K562 (cell line): ENCODE data around the gene AIRE. TPM values are rescaled to one million over a fixed set of nuclear protein-coding genes. Genes with fewer than 3 reads are reported as not detected.

Experiments
- ATF2 ChIP-seq: sonication (generic); formaldehyde crosslinking; IDR thresholded peaks from 2 replicates; pipeline ENCODE4 v1.8.1; 2022; ENCODE audit warnings: missing genetic modification reagents
- CBFB ChIP-seq: sonication (generic); formaldehyde crosslinking; IDR thresholded peaks from 2 replicates; pipeline ENCODE4 v1.4.0; 2020; ENCODE audit warnings: mild to moderate bottlenecking, missing genetic modification reagents
- EGR1 ChIP-seq: fragments of 450-650 bp; conservative IDR thresholded peaks from 2 replicates; pipeline ENCODE4 v1.6.1; 2017; ENCODE audit warnings: mild to moderate bottlenecking
- IRF2 ChIP-seq: sonication (generic); formaldehyde crosslinking; IDR thresholded peaks from 2 replicates; pipeline ENCODE4 v1.8.1; 2022; ENCODE audit warnings: mild to moderate bottlenecking, missing genetic modification reagents
- MBD1 ChIP-seq: fragments of 250-450 bp; sonication (Bioruptor Pico); IDR thresholded peaks from 2 replicates; pipeline ENCODE4 v1.8.0; 2022; ENCODE audit warnings: inconsistent platforms
- NCOA4 ChIP-seq: fragments of 450-650 bp; IDR thresholded peaks from 2 replicates; pipeline ENCODE4 v1.6.1; 2018; ENCODE audit warnings: mild to moderate bottlenecking; ENCODE audit not compliant: partially characterized antibody
- NFIX ChIP-seq: fragments of 250-450 bp; sonication (Bioruptor Pico); IDR thresholded peaks from 2 replicates; pipeline ENCODE4 v1.4.0; 2020; ENCODE audit warnings: low read depth, mild to moderate bottlenecking, moderate library complexity
- REST ChIP-seq, 2 experiments: fragments of 450-650 bp; formaldehyde crosslinking in 1 of 2; IDR thresholded peaks; 2 replicates each; pipeline versions ENCODE4 v1.4.0 to v1.6.1; 2014 to 2020; ENCODE audit warnings: mild to moderate bottlenecking in 2 of 2, borderline replicate concordance in 1 of 2, low read depth in 1 of 2
- SP2 ChIP-seq: IDR thresholded peaks from 2 replicates; pipeline ENCODE4 v1.6.1; 2011; ENCODE audit warnings: mild to moderate bottlenecking, low read depth, low read length, moderate library complexity; ENCODE audit not compliant: poor library complexity, severe bottlenecking; ENCODE audit errors: extremely low read depth
- ZBED1 ChIP-seq: IDR thresholded peaks from 2 replicates; pipeline ENCODE4 v1.6.1; 2014
- ZBTB17 ChIP-seq: fragments of 450-650 bp; formaldehyde crosslinking; IDR thresholded peaks from 2 replicates; pipeline ENCODE4 v1.4.0; 2020; ENCODE audit warnings: mild to moderate bottlenecking
- ZFX ChIP-seq: sonication (generic); formaldehyde crosslinking; IDR thresholded peaks from 2 replicates; pipeline ENCODE4 v1.8.0; 2022; ENCODE audit warnings: mild to moderate bottlenecking, missing genetic modification reagents, moderate library complexity
- ZNF232 ChIP-seq: sonication (generic); formaldehyde crosslinking; IDR thresholded peaks from 2 replicates; pipeline ENCODE4 v1.8.0; 2022; ENCODE audit warnings: mild to moderate bottlenecking, missing genetic modification reagents
- ZNF324 ChIP-seq: fragments of 250-450 bp; sonication (Bioruptor Pico); IDR thresholded peaks from 2 replicates; pipeline ENCODE4 v1.4.0; 2020; ENCODE audit warnings: mild to moderate bottlenecking
- ZNF347 ChIP-seq: fragments of 450-650 bp; formaldehyde crosslinking; IDR thresholded peaks from 2 replicates; pipeline ENCODE4 v1.4.0; 2020; ENCODE audit warnings: low read depth, mild to moderate bottlenecking, moderate library complexity
- ZNF41 ChIP-seq: fragments of 250-450 bp; sonication (Bioruptor Pico); conservative IDR thresholded peaks from 2 replicates; pipeline ENCODE4 v1.4.0; 2020; ENCODE audit warnings: mild to moderate bottlenecking
- ZNF717 ChIP-seq: fragments of 250-450 bp; sonication (Bioruptor Pico); IDR thresholded peaks from 2 replicates; pipeline ENCODE4 v1.5.0; 2021
- ZNF785 ChIP-seq: fragments of 250-450 bp; sonication (Bioruptor Pico); IDR thresholded peaks from 2 replicates; pipeline ENCODE4 v1.4.0; 2020; ENCODE audit warnings: mild to moderate bottlenecking
- polyA plus RNA-seq, 8 experiments: library from polyadenylated mRNA; depleted of rRNA in 4 of 8; stranded (reverse) in 5 of 8; unstranded in 3 of 8; fragments of >200 nt; fragmentation: Nextera tagmentation in 2 of 8; fragmentation: Illumina TruSeq in 1 of 8; extraction: Ambion mirVana in 2 of 8; extraction: Trizol in 1 of 8; gene quantifications; 2 replicates each; pipeline versions ENCODE4 v1.2.1 to v1.2.3, GENCODE V29; 2011 to 2014; ENCODE audit warnings: inconsistent platforms in 1 of 8, missing spikeins in 1 of 8
- total RNA-seq, 7 experiments: library from RNA; depleted of rRNA in 6 of 7; stranded (reverse); fragments of >200 nt in 6 of 7; fragmentation: Illumina TruSeq in 2 of 7; extraction: Trizol in 2 of 7; gene quantifications; 2 replicates each; pipeline versions ENCODE4 v1.2.1 to v1.2.3, GENCODE V29; 2011 to 2021; ENCODE audit warnings: low replicate concordance in 1 of 7

The AIRE gene
- total and polyA plus RNA-seq, 9 of the 15 experiments (the other 6 are each of a cell fraction or from before 2014, with no cell fraction given): 0.01 TPM; not detected in 8

- TF ChIP-seq ZFX (CRISPR knock-in tag): no peak
- TF ChIP-seq ZNF232 (CRISPR knock-in tag): no peak
- no peak for TF ChIP-seq ZBTB17 (CRISPR knock-in tag)
- TF ChIP-seq CBFB (CRISPR knock-in tag): no peak
- no peak for TF ChIP-seq ZNF41 (CRISPR knock-in tag)
- no peak for TF ChIP-seq ZNF347 (CRISPR knock-in tag)
- TF ChIP-seq MBD1 (CRISPR knock-in tag): no peak
- no peak for TF ChIP-seq SP2
- no peak for TF ChIP-seq EGR1
- no peak for TF ChIP-seq NFIX (CRISPR knock-in tag)
- TF ChIP-seq ZNF717 (CRISPR knock-in tag): no peak
- no peak for TF ChIP-seq ZNF324
- no peak for TF ChIP-seq ZNF785 (CRISPR knock-in tag)
- no peak for TF ChIP-seq REST (IDR thresholded peaks at IDR 0.05; ENCODE audit: borderline replicate concordance)
- no peak for TF ChIP-seq REST (CRISPR knock-in tag; IDR thresholded peaks at IDR 0.05; ENCODE audit: low read depth)
- peak; percentile 78; the same call in 1 of the 2 replicates for TF ChIP-seq ZBED1
- TF ChIP-seq NCOA4: no peak
- TF ChIP-seq ATF2 (CRISPR knock-in tag): no peak
- no peak for TF ChIP-seq IRF2 (CRISPR knock-in tag)
Observed at GRCh38 chr21:44329086-44329889, 43.6 kb downstream of the AIRE start (continued).
